ENCODE results near the gene PPAN. TPM values are rescaled to one million over a fixed set of nuclear protein-coding genes. Genes with fewer than 3 reads are reported as not detected.

PPAN gene
- total RNA-seq, 1 donor from 2014 or later = 53.2 TPM

GRCh38 chr19:10141973-10142372 is 35.8 kb downstream of the PPAN start:
- Mint-ChIP-seq H3K4me1 (no peaks in the 10 kb centered on the region), H3K4me3 (no peak overlapping the region), H3K27ac (no peak overlapping the region), H3K36me3 (peaks cover 26% of the 10 kb centered on the region), H3K9me3 (no peaks in the 10 kb centered on the region), H3K27me3 (ENCODE audit: low read depth) (no peaks in the 10 kb centered on the region)
- TF ChIP-seq CTCF (IDR thresholded peaks at IDR 0.05; ENCODE audit: unreplicated experiment) = no peak
- DNase-seq (ENCODE audit: low spot score in 2 of 2, unreplicated experiment in 2 of 2) = no peak

GRCh38 chr19:10142701-10143375 is 36.7 kb downstream of the PPAN start:
- no peak for DNase-seq (ENCODE audit: low spot score in 2 of 2, unreplicated experiment in 2 of 2)
- TF ChIP-seq CTCF (IDR thresholded peaks at IDR 0.05; ENCODE audit: unreplicated experiment) = no peak
- H3K27ac Mint-ChIP-seq = no peak overlapping the region
- no peaks in the 10 kb centered on the region for H3K27me3 Mint-ChIP-seq (ENCODE audit: low read depth)
- H3K9me3 Mint-ChIP-seq = no peaks in the 10 kb centered on the region
- H3K4me3 Mint-ChIP-seq = no peak overlapping the region
- H3K36me3 Mint-ChIP-seq = peaks cover 24% of the 10 kb centered on the region
- no peaks in the 10 kb centered on the region for H3K4me1 Mint-ChIP-seq

DNA sequence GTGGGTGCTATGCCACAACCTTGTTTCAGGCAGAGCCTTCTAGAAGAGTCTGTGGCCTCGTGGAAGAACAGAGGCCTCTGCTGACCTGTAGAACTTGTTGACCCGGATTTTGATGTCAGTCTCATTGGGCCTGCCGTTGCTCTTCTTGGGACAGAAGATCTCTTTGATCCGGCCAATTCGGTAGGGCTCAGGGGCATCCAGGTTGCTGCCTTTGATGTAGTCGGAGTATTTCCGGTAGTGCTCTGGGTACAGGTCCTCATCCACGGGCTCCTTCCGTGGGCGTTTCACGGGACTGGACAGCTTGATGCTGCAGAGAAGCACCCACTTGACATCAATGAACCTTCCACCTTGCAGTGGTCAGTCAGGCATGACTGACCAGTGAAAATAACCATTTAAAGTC is 37.5 kb downstream of the PPAN start:
- Mint-ChIP-seq H3K36me3 (peaks cover 29% of the 10 kb centered on the region), H3K4me1 (no peaks in the 10 kb centered on the region), H3K27ac (no peak overlapping the region), H3K4me3 (no peak overlapping the region), H3K9me3 (no peaks in the 10 kb centered on the region), H3K27me3 (ENCODE audit: low read depth) (no peaks in the 10 kb centered on the region)
- DNase-seq (ENCODE audit: low spot score in 2 of 2, unreplicated experiment in 2 of 2) = no peak
- TF ChIP-seq CTCF (IDR thresholded peaks at IDR 0.05; ENCODE audit: unreplicated experiment) = no peak

GRCh38 chr19:10144361-10144760 is 38.2 kb downstream of the PPAN start:
- no peaks in the 10 kb centered on the region for H3K4me1 Mint-ChIP-seq
- DNase-seq (ENCODE audit: low spot score in 2 of 2, unreplicated experiment in 2 of 2) = no peak
- H3K9me3 Mint-ChIP-seq = no peaks in the 10 kb centered on the region
- peaks cover 29% of the 10 kb centered on the region for H3K36me3 Mint-ChIP-seq
- no peak for TF ChIP-seq CTCF (IDR thresholded peaks at IDR 0.05; ENCODE audit: unreplicated experiment)
- H3K27me3 Mint-ChIP-seq (ENCODE audit: low read depth) = no peaks in the 10 kb centered on the region
- H3K27ac Mint-ChIP-seq = no peak overlapping the region
- no peak overlapping the region for H3K4me3 Mint-ChIP-seq

GRCh38 chr19:10145031-10145430 is 38.9 kb downstream of the PPAN start:
- TF ChIP-seq CTCF (IDR thresholded peaks at IDR 0.05; ENCODE audit: unreplicated experiment) = no peak
- Mint-ChIP-seq H3K4me3 (no peak overlapping the region), H3K36me3 (peaks cover 31% of the 10 kb centered on the region), H3K4me1 (no peaks in the 10 kb centered on the region), H3K9me3 (no peaks in the 10 kb centered on the region), H3K27ac (no peak overlapping the region), H3K27me3 (ENCODE audit: low read depth) (no peaks in the 10 kb centered on the region)
- no peak for DNase-seq (ENCODE audit: low spot score in 2 of 2, unreplicated experiment in 2 of 2)

DNA sequence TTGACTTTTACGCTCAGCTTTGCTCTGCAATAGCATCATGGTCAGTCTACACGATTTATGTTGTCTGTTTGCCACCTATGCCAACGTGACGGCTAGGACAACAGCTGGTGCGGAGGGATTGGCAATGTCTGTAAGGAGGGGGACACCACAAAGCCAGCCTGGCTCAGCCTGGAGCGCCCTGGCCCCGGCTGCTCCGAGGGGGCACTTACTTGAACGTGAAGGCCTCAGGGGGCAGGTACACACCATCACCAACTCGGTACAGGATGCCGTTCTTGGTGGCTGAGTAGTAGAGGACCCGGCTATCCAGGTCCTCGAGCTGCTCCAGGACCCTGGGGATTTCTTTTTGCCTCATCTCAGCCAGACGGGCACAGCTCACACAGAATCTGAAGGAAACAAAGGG is 40.0 kb downstream of the PPAN start:
- H3K36me3 Mint-ChIP-seq = peaks cover 34% of the 10 kb centered on the region
- TF ChIP-seq CTCF (IDR thresholded peaks at IDR 0.05; ENCODE audit: unreplicated experiment) = no peak
- H3K27ac Mint-ChIP-seq = no peak overlapping the region
- no peaks in the 10 kb centered on the region for H3K27me3 Mint-ChIP-seq (ENCODE audit: low read depth)
- no peak overlapping the region for H3K4me3 Mint-ChIP-seq
- no peaks in the 10 kb centered on the region for H3K4me1 Mint-ChIP-seq
- H3K9me3 Mint-ChIP-seq = no peaks in the 10 kb centered on the region
- DNase-seq (ENCODE audit: low spot score in 2 of 2, unreplicated experiment in 2 of 2) = no peak
